GM23338 (cell line): ENCODE results near the gene KCNJ11. TPM values are rescaled to one million over a fixed set of nuclear protein-coding genes. Genes with fewer than 3 reads are reported as not detected.

Experiments used
- ATAC-seq: fragments of 200-7000 bp; cut with Tn5 transposase; 3 replicates; pipeline ENCODE4 v1.9.1; 2020
- DNase-seq: peaks from one replicate; pipeline ENCODE4 v3.0.0-alpha.2; 2015; ENCODE audit warnings: low spot score
- H2AFZ ChIP-seq: fragments of 200-600 bp; sonication (generic); 2 replicates; pipeline ENCODE4 v1.8.0; 2016; ENCODE audit warnings: antibody characterized with exemption, mild to moderate bottlenecking, moderate library complexity
- H3F3A ChIP-seq: fragments of 200-600 bp; sonication (generic); replicated peaks from 2 replicates; pipeline ENCODE4 v1.8.0; 2017; ENCODE audit warnings: antibody characterized with exemption, mixed run types, low read depth
- H3K27ac ChIP-seq: fragments of 200-600 bp; sonication (generic); 2 replicates; pipeline ENCODE4 v1.6.1; 2016; ENCODE audit warnings: low read depth
- H3K27me3 ChIP-seq: fragments of 200-600 bp; sonication (generic); 2 replicates; pipeline ENCODE4 v1.8.0; 2016; ENCODE audit warnings: mild to moderate bottlenecking, mixed run types, moderate library complexity; ENCODE audit not compliant: insufficient read depth
- H3K36me3 ChIP-seq: fragments of 200-600 bp; sonication (generic); 2 replicates; pipeline ENCODE4 v1.8.0; 2016; ENCODE audit warnings: mild to moderate bottlenecking; ENCODE audit not compliant: insufficient read depth
- H3K4me1 ChIP-seq: fragments of 200-600 bp; sonication (generic); 2 replicates; pipeline ENCODE4 v1.8.0; 2016; ENCODE audit warnings: mild to moderate bottlenecking, moderate library complexity; ENCODE audit not compliant: insufficient read depth
- H3K4me2 ChIP-seq: fragments of 200-600 bp; sonication (generic); 2 replicates; pipeline ENCODE4 v1.7.1; 2017; ENCODE audit warnings: mixed run types
- H3K4me3 ChIP-seq: fragments of 200-600 bp; sonication (generic); 2 replicates; pipeline ENCODE4 v1.6.1; 2016; ENCODE audit warnings: mixed run types
- H3K79me2 ChIP-seq: fragments of 200-600 bp; sonication (generic); replicated peaks from 2 replicates; pipeline ENCODE4 v1.8.0; 2017; ENCODE audit warnings: mild to moderate bottlenecking; ENCODE audit not compliant: insufficient read depth
- H3K9me2 ChIP-seq: fragments of 200-600 bp; sonication (generic); 2 replicates; pipeline ENCODE4 v1.8.0; 2017; ENCODE audit not compliant: insufficient read depth
- H4K20me1 ChIP-seq: fragments of 200-600 bp; sonication (generic); replicated peaks from 2 replicates; pipeline ENCODE4 v1.8.0; 2017; ENCODE audit warnings: mild to moderate bottlenecking; ENCODE audit not compliant: insufficient read depth
- H3K27ac Mint-ChIP-seq: 2 replicates; pipeline ENCODE4 v1.8.0; 2020; ENCODE audit warnings: inconsistent platforms, mild to moderate bottlenecking, moderate library complexity, mixed read lengths
- H3K27me3 Mint-ChIP-seq: 3 replicates; pipeline ENCODE4 v1.8.0; 2022; ENCODE audit warnings: low read depth, mild to moderate bottlenecking, moderate library complexity, mixed read lengths, inconsistent platforms; ENCODE audit not compliant: insufficient read depth, poor library complexity
- H3K36me3 Mint-ChIP-seq: 3 replicates; pipeline ENCODE4 v1.8.0; 2021; ENCODE audit warnings: low read depth, mild to moderate bottlenecking, inconsistent platforms, moderate library complexity, mixed read lengths
- H3K4me1 Mint-ChIP-seq: 3 replicates; pipeline ENCODE4 v1.8.0; 2020; ENCODE audit warnings: mild to moderate bottlenecking, inconsistent platforms, mixed read lengths
- H3K4me3 Mint-ChIP-seq: 3 replicates; pipeline ENCODE4 v1.8.0; 2021; ENCODE audit warnings: moderate library complexity, mild to moderate bottlenecking, inconsistent platforms, mixed read lengths
- H3K9me3 Mint-ChIP-seq: 3 replicates; pipeline ENCODE4 v1.8.0; 2020; ENCODE audit warnings: moderate library complexity, mild to moderate bottlenecking, inconsistent platforms, mixed read lengths
- REST ChIP-seq: IDR thresholded peaks from one replicate; pipeline ENCODE4 v1.6.1; 2018; ENCODE audit warnings: antibody characterized with exemption; ENCODE audit not compliant: unreplicated experiment
- ZNF114 ChIP-seq: fragments of 250-450 bp; sonication (Bioruptor Pico); IDR thresholded peaks from 2 replicates; pipeline ENCODE4 v1.5.0; 2020; ENCODE audit warnings: mild to moderate bottlenecking, moderate library complexity
- polyA plus RNA-seq: library from polyadenylated mRNA; unstranded; fragments of >200 nt; fragmentation: Nextera tagmentation; extraction: Ambion mirVana; gene quantifications from 2 replicates; pipeline ENCODE4 v1.2.1, GENCODE V29; 2016
- total RNA-seq: library from RNA; depleted of rRNA; stranded (reverse); fragments of >200 nt; shearing (Covaris generic); gene quantifications from 2 replicates; pipeline ENCODE4 v1.2.3, GENCODE V29; 2014

The KCNJ11 gene
- total and polyA plus RNA-seq, 2 experiments from 2014 or later: 0.89 to 7.9 TPM

- Histone ChIP-seq H3K36me3 (peaks cover 5% of the 10 kb centered on the region; the same call in 1 of the 2 replicates), H4K20me1 (no peaks in the 10 kb centered on the region), H3K9me2 (no peaks in the 10 kb centered on the region), H3K27me3 (no peaks in the 10 kb centered on the region), H3F3A (no peaks in the 10 kb centered on the region), H2AFZ (no peak overlapping the region), H3K27ac (no peak overlapping the region), H3K4me1 (no peaks in the 10 kb centered on the region), H3K4me3 (no peak overlapping the region), H3K4me2 (no peak overlapping the region), H3K79me2 (no peaks in the 10 kb centered on the region)
- no peak for DNase-seq
- TF ChIP-seq ZNF114 (CRISPR knock-in tag): no peak
- no peak for TF ChIP-seq REST
- ATAC-seq: no peak
- peaks cover 41% of the 10 kb centered on the region for H3K36me3 Mint-ChIP-seq
- H3K27me3 Mint-ChIP-seq: peaks cover 9% of the 10 kb centered on the region
- no peak overlapping the region for H3K4me3 Mint-ChIP-seq
- H3K9me3 Mint-ChIP-seq: peaks cover 60% of the 10 kb centered on the region
- no peaks in the 10 kb centered on the region for H3K4me1 Mint-ChIP-seq
- H3K27ac Mint-ChIP-seq: no peak overlapping the region
Measured at GRCh38 chr11:17376493-17376892, 12.0 kb downstream of the KCNJ11 start.

- H3K4me3 Mint-ChIP-seq: no peak overlapping the region
- Histone ChIP-seq H3K4me1 (no peaks in the 10 kb centered on the region), H3K27me3 (no peaks in the 10 kb centered on the region), H3K4me2 (no peak overlapping the region), H4K20me1 (no peaks in the 10 kb centered on the region), H2AFZ (no peak overlapping the region), H3F3A (no peaks in the 10 kb centered on the region), H3K36me3 (peaks cover 5% of the 10 kb centered on the region; the same call in 1 of the 2 replicates), H3K9me2 (no peaks in the 10 kb centered on the region), H3K27ac (no peak overlapping the region), H3K4me3 (no peak overlapping the region), H3K79me2 (no peaks in the 10 kb centered on the region)
- ATAC-seq (no peak), DNase-seq (no peak)
- H3K27me3 Mint-ChIP-seq: peaks cover 9% of the 10 kb centered on the region
- TF ChIP-seq REST: no peak
- TF ChIP-seq ZNF114 (CRISPR knock-in tag): no peak
- no peaks in the 10 kb centered on the region for H3K4me1 Mint-ChIP-seq
- peaks cover 51% of the 10 kb centered on the region for H3K36me3 Mint-ChIP-seq
- no peak overlapping the region for H3K27ac Mint-ChIP-seq
- peaks cover 69% of the 10 kb centered on the region for H3K9me3 Mint-ChIP-seq
Measured at GRCh38 chr11:17375547-17375946, 12.9 kb downstream of the KCNJ11 start.
